Bone marrow (tissue), 2 donors: ENCODE data around the gene KRTAP12-2.
"Not testable (repeated sequence)": the region's sequence is repeated elsewhere in the genome, so short reads cannot be mapped to it uniquely, and the experiment has no call there.

Experiments
- DNase-seq, 2 donors: peaks; one replicate each; lab custom pipeline; 2025; lab: John Stamatoyannopoulos, UW

Gene KRTAP12-2

GRCh38 chr21:44702111-44702972, 35.6 kb upstream of the KRTAP12-2 start:
- DNase-seq: no peak

GRCh38 chr21:44701541-44701940, 34.8 kb upstream of the KRTAP12-2 start:
- DNase-seq: no peak

- DNase-seq: no peak
These were observed 34.3 kb upstream of the KRTAP12-2 start for GRCh38 chr21:44701023-44701400.

GRCh38 chr21:44700101-44701022, 33.6 kb upstream of the KRTAP12-2 start:
- DNase-seq: no peak

DNA sequence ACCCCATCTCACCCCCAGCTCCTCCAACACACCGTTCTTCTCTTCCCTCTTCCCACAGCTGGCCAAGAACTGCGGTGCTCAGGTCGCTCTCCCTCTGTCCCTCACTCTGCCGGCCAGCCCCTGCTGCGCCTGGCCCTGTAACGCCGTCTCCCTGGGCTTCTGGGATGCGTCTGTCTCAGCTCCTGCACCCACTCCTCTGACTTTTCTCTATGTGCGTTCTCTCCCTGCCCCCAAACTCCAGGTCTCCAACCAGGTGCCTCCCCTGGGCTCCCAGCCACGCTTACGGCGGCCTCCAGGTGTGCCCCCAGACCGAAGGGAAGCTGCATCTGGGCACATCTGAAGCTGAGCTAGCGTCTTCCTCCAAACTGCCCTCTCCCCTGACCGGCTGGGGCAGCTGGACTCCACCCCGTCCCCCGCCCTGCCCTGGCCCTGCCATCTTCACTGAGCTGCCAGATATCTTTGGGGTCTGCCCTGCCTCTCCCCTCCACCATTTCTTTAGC, 32.8 kb upstream of the KRTAP12-2 start:
- DNase-seq: no peak

GRCh38 chr21:44697811-44698734, 31.3 kb upstream of the KRTAP12-2 start:
- no peak for DNase-seq

DNA sequence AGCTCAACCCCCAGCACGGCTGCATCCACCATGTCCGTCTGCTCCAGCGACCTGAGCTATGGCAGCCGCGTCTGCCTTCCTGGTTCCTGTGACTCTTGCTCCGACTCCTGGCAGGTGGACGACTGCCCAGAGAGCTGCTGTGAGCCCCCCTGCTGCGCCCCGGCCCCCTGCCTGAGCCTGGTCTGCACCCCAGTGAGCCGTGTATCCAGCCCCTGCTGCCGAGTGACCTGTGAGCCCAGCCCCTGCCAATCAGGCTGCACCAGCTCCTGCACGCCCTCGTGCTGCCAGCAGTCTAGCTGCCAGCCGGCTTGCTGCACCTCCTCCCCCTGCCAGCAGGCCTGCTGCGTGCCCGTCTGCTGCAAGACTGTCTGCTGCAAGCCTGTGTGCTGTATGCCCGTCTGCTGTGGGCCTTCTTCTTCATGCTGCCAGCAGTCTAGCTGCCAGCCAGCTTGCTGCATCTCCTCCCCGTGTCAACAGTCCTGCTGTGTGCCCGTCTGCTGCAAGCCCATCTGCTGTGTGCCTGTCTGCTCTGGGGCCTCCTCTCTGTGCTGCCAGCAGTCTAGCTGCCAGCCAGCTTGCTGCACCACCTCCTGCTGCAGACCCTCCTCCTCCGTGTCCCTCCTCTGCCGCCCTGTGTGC, 30.6 kb upstream of the KRTAP12-2 start, which contains the start of gene KRTAP10-12:
Gene KRTAP10-12 (plus strand): TSS at position 1 of the 639 bp plus-strand sequence. CDS start 30 bp downstream, at position 31.
- DNase-seq: not testable (repeated sequence)

- no peak for DNase-seq
These were observed 29.8 kb upstream of the KRTAP12-2 start for GRCh38 chr21:44696572-44696971.

- no peak for DNase-seq
These were observed 28.9 kb upstream of the KRTAP12-2 start for GRCh38 chr21:44695641-44696040.

DNA sequence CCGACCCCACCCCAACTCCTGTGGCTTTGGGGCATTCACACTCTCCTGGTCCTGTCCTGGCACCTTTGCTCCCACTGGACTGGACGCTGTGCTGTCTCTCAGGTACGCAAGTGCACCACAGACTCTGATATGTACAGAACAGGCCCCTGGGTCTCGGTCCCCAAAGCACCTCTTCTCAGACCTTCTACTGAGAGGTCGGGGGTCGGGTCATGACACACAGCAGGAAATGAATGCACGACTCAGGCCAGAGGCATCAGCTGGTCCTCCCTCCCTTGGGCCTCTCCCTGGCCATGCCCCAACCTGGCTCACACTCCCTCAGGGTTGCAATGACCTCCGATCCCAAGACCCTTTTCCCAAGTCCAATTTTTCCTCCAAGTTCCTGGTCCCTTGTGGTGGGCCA, 28.5 kb upstream of the KRTAP12-2 start:
- DNase-seq: no peak

DNA sequence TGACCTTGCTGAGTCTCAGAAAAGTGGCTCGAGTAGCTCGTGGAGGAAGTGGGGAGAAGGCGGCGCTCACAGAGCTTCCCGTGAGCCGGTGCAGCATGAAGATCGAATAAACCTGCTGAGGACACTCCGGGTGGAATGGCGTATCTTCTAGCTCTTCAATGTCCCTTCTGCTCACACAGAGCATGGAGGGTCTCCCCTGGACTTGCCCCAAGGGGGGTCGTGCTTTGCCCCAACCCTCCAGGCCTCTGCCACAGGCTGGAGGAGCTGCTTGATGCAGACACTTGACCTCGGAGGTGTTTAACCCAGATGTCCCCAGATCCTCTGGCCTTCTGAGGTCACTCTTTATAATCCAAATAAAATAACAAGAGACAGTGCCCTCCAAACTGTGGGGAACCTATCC, 28.0 kb upstream of the KRTAP12-2 start:
- no peak for DNase-seq

DNA sequence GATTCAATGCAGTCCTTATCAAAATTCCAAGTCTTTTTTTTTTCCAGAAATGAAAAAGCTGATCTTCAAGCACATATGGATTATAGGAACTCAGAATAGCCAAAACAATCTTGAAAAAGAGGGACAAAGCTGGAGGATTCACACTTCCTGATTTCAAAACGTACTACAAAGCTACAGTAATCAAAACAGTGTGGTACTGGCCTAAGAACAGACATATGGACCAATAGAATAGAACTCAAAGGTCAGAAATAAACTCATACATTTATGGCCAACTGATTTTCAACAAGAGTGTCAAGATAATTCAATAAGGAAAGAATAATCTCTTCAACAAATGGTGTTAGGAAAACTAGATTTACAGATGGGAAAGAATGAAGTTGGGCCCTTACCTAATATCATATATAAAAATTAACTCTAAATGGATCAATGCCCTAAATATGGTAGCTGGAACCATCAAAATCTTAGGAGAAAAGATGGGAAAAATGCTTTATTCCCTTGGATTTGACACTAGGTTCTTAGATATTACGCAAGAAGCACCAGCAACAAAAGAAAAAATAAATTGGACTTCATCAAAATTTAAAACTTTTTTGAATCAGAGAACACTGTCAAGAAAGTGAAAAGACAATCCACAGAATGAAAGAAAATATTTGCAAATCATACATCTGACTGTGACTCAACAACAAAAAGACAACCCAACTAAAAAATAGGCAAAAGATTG, 26.2 kb upstream of the KRTAP12-2 start:
- DNase-seq: no peak

DNA sequence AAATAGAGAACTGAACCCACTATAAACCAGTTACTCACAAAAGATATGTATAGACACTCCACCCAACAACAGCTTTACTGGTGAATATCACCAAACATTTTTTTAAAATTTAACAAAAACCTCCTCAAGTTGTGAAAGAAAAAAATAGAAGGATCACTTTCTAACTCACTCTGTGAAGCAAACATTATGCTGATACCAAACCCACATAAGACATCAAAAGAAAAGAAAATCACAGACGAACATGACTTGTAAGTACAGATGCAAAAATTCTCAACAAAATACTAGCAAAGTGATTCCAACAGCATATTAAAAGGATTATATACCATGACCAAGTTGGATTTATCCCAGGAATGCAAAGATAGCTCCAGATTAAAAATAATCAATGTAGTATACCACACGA, 25.0 kb upstream of the KRTAP12-2 start:
- no peak for DNase-seq

- DNase-seq: not testable (repeated sequence)
These were observed 23.0 kb upstream of the KRTAP12-2 start for GRCh38 chr21:44689740-44690139.

DNA sequence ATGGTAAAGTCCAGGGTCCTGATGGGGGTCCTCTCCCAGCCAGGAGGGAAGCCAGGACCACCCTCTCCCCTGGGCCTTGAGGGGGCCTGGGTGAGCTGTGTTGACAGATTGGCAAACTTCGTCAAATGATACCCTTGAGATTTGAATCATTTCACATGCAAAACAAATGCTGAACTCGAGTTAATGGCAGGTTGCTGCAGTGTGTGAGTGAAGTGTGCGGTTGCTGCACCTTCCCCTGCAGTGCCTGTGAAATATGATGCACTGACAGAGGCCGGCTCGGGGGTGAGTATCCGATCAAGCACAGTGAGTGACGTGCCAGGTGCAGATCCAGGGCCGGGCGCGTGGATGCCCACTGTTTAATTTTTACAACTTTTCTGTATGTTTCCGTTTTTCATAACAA, 20.9 kb upstream of the KRTAP12-2 start:
- no peak for DNase-seq

DNA sequence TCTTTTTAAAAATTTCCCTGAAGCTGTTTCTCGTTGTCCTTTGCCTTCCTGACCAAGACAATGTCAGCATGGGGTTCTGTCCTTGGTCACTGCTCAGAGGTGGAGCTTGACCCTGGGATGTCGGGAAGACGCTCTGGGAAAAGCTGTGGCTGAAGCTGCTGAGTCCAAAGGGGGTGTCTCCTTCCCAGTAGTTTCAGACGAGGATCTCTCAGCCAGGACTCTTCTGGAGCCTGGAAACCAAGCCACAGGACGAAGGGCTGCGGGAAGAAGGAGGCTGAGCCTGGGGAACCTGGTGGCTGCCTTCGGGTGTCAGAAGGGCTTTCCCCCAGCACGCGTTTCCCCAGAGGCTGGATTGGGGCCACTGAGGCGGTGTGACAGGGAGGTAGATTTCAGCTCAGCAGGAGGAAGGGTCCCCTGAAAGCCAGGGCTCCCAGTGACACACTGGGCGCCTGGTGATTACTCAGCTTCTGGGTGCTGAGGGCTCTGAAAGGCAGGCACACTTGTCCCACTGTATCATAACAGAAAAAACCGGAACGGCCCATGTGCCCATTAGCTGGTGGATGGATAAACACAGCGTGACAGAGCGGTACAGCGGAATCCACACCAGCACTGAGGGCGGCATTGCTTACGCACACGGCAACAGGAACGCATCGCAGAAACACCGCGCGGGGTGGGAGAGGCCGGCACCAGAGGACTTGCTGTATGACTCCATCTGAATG, 20.3 kb upstream of the KRTAP12-2 start:
- no peak for DNase-seq

DNA sequence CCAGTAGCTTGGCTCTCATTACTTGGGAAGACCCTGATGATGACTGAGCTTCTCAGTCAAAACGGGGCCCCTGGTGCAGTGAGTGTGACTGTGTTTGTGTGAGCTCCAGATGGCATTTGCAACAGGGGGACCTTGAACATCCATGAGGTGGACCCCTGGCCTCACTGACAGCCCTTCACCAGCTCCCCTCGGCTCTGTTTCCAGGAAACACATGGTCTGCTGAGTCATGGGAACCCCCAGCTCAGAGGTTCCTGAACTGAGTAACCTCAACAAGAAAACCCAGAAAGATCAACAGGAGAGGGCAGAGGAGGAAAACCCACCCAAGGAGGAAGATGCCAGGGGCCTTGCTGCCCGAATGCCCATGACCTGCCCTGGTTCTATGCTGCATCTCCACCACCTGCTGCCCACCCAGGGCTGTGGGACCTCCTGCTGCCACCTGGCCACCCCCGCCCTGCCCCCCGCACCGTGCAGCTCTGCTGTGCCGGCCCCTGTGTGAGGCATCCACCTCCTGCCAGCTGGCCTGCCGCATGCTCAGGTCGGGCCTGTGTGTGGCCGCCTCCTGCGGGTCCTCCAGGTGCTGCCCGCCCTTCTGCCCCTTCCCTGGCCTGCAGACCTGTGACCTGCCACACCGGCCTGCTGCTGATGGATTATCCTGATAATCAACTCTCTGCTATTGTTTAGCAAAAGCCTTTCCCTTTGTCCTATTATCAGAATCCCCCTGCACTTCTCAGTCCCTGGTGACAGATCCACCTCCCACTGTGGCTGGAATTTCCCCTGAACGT, 19.5 kb upstream of the KRTAP12-2 start:
- peak in 1 of 2 donors; percentile 10 for DNase-seq

DNA sequence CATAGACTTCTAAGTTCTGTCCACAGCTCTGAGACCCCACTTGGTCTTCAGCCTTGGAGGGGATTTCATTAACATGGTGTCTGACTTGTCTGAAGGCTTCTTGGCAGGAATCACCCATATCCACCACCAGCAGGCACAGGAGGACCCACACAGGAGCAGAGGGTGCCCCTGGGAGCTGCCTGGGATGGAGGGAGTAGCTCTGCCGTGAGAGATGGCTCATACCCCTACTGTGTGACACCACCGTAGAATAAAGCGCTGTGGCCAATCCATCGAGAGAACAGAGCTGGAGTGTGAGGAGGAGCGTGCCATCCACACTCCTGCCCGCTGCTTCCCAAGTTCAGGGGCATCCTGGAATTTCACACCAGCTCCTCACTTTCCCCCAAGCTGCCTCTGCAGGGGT, 18.3 kb upstream of the KRTAP12-2 start:
- not testable (repeated sequence) for DNase-seq

- no peak for DNase-seq
These were observed 17.8 kb upstream of the KRTAP12-2 start for GRCh38 chr21:44684483-44684882.
